ENCODE data around the gene RBM20.

DNA sequence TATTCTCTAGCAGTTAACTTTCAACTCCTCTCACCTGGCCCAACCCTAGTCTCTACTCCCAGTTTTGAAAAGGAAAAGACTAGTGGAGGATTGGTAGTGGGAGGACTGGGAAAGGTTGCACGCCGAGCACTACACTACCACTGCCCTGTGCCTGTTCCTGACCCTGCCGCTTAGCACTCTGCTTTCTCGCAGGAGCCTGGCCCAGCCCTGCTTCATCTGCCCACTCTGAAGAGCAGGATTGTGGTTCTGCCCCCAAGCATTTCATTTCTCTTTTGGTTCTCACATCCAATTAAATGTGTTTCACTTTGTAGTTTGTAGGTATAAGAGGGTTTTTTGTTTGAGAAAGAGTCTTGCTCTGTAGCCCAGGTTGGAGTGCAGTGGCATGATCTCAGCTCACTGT is 31.5 kb upstream of the RBM20 start:
- TF ChIP-seq POLR2AphosphoS5 (IDR thresholded peaks at IDR 0.05; ENCODE audit: low read depth, low read length): no peak
- TF ChIP-seq CTCF (IDR thresholded peaks at IDR 0.05): no peak
- no peak for TF ChIP-seq REST (IDR thresholded peaks at IDR 0.05; ENCODE audit: insufficient read depth in 1 of 2, low read depth in 2 of 2, low read length in 1 of 2)

Measured in Panc1 (cell line).